ENCODE measurements around the gene ADCY1.
A peak's percentile ranks its signal among the peaks of the same experiment; 100 is the strongest.

ADCY1 gene

GRCh38 chr7:45654341-45654740 is 80.2 kb downstream of the ADCY1 start:
- DNase-seq = no peak

- no peak for DNase-seq
Observed at GRCh38 chr7:45655539-45655938, 81.4 kb downstream of the ADCY1 start.

- no peak for DNase-seq
Observed at GRCh38 chr7:45656431-45656830, 82.3 kb downstream of the ADCY1 start.

- no peak for DNase-seq
Observed at GRCh38 chr7:45657136-45657889, 83.1 kb downstream of the ADCY1 start.

GRCh38 chr7:45657890-45658715 is 83.9 kb downstream of the ADCY1 start:
- DNase-seq = no peak

- DNase-seq = no peak
Observed at GRCh38 chr7:45658716-45659495, 84.7 kb downstream of the ADCY1 start.

GRCh38 chr7:45659496-45660139 is 85.5 kb downstream of the ADCY1 start:
- no peak for DNase-seq

- DNase-seq = no peak
Observed at GRCh38 chr7:45660201-45660900, 86.2 kb downstream of the ADCY1 start.

- DNase-seq = no peak
Observed at GRCh38 chr7:45660901-45661211, 86.7 kb downstream of the ADCY1 start.

- no peak for DNase-seq
Observed at GRCh38 chr7:45661302-45661995, 87.3 kb downstream of the ADCY1 start.

GRCh38 chr7:45662018-45662417 is 87.8 kb downstream of the ADCY1 start:
- DNase-seq = no peak

- peak; percentile 2 for DNase-seq
Observed at GRCh38 chr7:45662540-45663166, 88.5 kb downstream of the ADCY1 start.

- DNase-seq = peak; percentile 4
Observed at GRCh38 chr7:45663167-45663921, 89.2 kb downstream of the ADCY1 start.

- peak; percentile 1 for DNase-seq
Observed at GRCh38 chr7:45663965-45664633, 89.9 kb downstream of the ADCY1 start.

GRCh38 chr7:45665172-45665571 is 91.0 kb downstream of the ADCY1 start:
- no peak for DNase-seq

GRCh38 chr7:45670227-45670626 is 96.1 kb downstream of the ADCY1 start:
- peak; percentile 6 for DNase-seq

- DNase-seq = no peak
Observed at GRCh38 chr7:45670717-45671116, 96.5 kb downstream of the ADCY1 start.

GRCh38 chr7:45677311-45677900 is 103.2 kb downstream of the ADCY1 start:
- DNase-seq = no peak

GRCh38 chr7:45679516-45679915 is 105.3 kb downstream of the ADCY1 start:
- DNase-seq = no peak

GRCh38 chr7:45680776-45681175 is 106.6 kb downstream of the ADCY1 start:
- no peak for DNase-seq

All from activated CD4-positive, alpha-beta T cell treated with anti-CD3 and anti-CD28 coated beads for 1 hour (primary cell).